GM12878 (cell line): Measurements from ENCODE around the gene SLC7A10.
"Not testable (repeated sequence)": the region's sequence is repeated elsewhere in the genome, so short reads cannot be mapped to it uniquely, and the experiment has no call there.

ENCODE experiments used
- SMAD1 ChIP-seq: fragments of 450-650 bp; IDR thresholded peaks from 2 replicates; pipeline ENCODE4 v1.6.1; 2018; ENCODE audit warnings: mild to moderate bottlenecking, low read depth; ENCODE audit not compliant: partially characterized antibody
- YY1 ChIP-seq: IDR thresholded peaks from 2 replicates; pipeline ENCODE4 v1.6.1; 2011; ENCODE audit warnings: low read depth, mild to moderate bottlenecking, low read length

DNA sequence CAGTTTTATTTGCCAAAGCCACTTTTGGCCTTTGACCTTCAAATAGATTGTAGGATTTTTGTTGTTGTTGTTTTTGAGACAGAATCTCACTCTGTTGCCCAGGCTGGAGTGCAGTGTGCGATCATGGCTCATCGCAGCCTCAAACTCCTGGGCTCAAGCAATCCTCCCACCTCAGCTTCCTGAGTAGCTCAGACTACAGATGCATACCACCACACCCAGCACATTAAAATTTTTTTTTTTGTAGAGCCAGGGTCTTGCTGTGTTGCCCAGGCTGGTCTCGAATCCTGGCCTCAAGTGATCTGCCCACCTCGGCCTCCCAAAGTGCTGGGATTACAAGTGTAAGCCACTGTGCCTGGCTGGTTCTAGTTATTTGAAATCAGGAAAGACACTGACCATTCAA lies 34.6 kb downstream of the SLC7A10 start:
- not testable (repeated sequence) for TF ChIP-seq YY1, SMAD1
